HepG2 (cell line): ENCODE measurements around the gene CASKIN2. TPM values are rescaled to one million over a fixed set of nuclear protein-coding genes. Genes with fewer than 3 reads are reported as not detected.

ENCODE experiments used
- AHR ChIP-seq: IDR thresholded peaks from 2 replicates; pipeline ENCODE4 v1.6.1; 2018; ENCODE audit warnings: missing genetic modification reagents, missing compliant biosample characterization
- ATF7-NPFF ChIP-seq: sonication (generic); formaldehyde crosslinking; IDR thresholded peaks from 2 replicates; pipeline ENCODE4 v1.8.1; 2023; ENCODE audit warnings: mild to moderate bottlenecking, low read depth, missing genetic modification reagents, moderate library complexity
- CEBPB ChIP-seq: IDR thresholded peaks from 2 replicates; pipeline ENCODE4 v1.6.1; 2011; ENCODE audit warnings: low read depth, low read length, improper control_type of control experiment, borderline replicate concordance
- GTF3A ChIP-seq: sonication (generic); formaldehyde crosslinking; conservative IDR thresholded peaks from 2 replicates; pipeline ENCODE4 v1.4.0; 2020; ENCODE audit warnings: mild to moderate bottlenecking, missing genetic modification reagents
- HIVEP1 ChIP-seq: sonication (generic); formaldehyde crosslinking; IDR thresholded peaks from 2 replicates; pipeline ENCODE4 v1.4.0; 2020; ENCODE audit warnings: mild to moderate bottlenecking, missing genetic modification reagents
- HNF4G ChIP-seq, 2 experiments: sonication (generic) in 1 of 2; formaldehyde crosslinking in 1 of 2; IDR thresholded peaks; 2 replicates each; pipeline versions ENCODE4 v1.4.0 to v1.6.1; 2011 to 2020; ENCODE audit warnings: borderline replicate concordance in 2 of 2, low read depth in 2 of 2, mild to moderate bottlenecking in 2 of 2, low read length in 1 of 2, missing genetic modification reagents in 1 of 2, moderate library complexity in 1 of 2
- JUNB ChIP-seq: sonication (generic); formaldehyde crosslinking; IDR thresholded peaks from 2 replicates; pipeline ENCODE4 v1.8.0; 2022; ENCODE audit warnings: missing genetic modification reagents, mild to moderate bottlenecking, borderline replicate concordance
- MTERF4 ChIP-seq: sonication (generic); formaldehyde crosslinking; IDR thresholded peaks from 2 replicates; pipeline ENCODE4 v1.8.0; 2023; ENCODE audit warnings: mild to moderate bottlenecking, missing genetic modification reagents
- NBN ChIP-seq: fragments of 450-650 bp; conservative IDR thresholded peaks from 2 replicates; pipeline ENCODE4 v1.6.1; 2017
- PAX8 ChIP-seq: sonication (generic); formaldehyde crosslinking; IDR thresholded peaks from 2 replicates; pipeline ENCODE4 v1.8.0; 2022; ENCODE audit warnings: mild to moderate bottlenecking, missing genetic modification reagents, borderline replicate concordance
- SIN3A ChIP-seq: IDR thresholded peaks from 2 replicates; pipeline ENCODE4 v1.6.1; 2011; ENCODE audit warnings: low read depth, mild to moderate bottlenecking, control low read depth, low read length, borderline replicate concordance
- ZNF17 ChIP-seq: sonication (generic); formaldehyde crosslinking; IDR thresholded peaks from 2 replicates; pipeline ENCODE4 v1.5.0; 2020; ENCODE audit warnings: mild to moderate bottlenecking, missing genetic modification reagents
- ZNF34 ChIP-seq: sonication (generic); formaldehyde crosslinking; IDR thresholded peaks from 2 replicates; pipeline ENCODE4 v1.4.0; 2020; ENCODE audit warnings: mild to moderate bottlenecking, missing genetic modification reagents, borderline replicate concordance
- ZNF800 ChIP-seq: sonication (generic); formaldehyde crosslinking; IDR thresholded peaks from 2 replicates; pipeline ENCODE4 v1.4.0; 2020; ENCODE audit warnings: missing genetic modification reagents
- ZSCAN21 ChIP-seq: sonication (generic); formaldehyde crosslinking; IDR thresholded peaks from 2 replicates; pipeline ENCODE4 v1.8.0; 2022; ENCODE audit warnings: mild to moderate bottlenecking, missing genetic modification reagents, moderate library complexity, borderline replicate concordance
- polyA plus RNA-seq, 8 experiments: library from polyadenylated mRNA; depleted of rRNA in 3 of 8; stranded (reverse) in 7 of 8; unstranded in 1 of 8; fragments of >200 nt; fragmentation: Illumina TruSeq in 4 of 8; extraction: Trizol in 4 of 8; gene quantifications; 2 replicates each; pipeline versions ENCODE4 v1.2.1 to v1.2.3, GENCODE V29; 2011 to 2016; ENCODE audit warnings: low read depth in 4 of 8, missing spikeins in 1 of 8, mixed read lengths in 1 of 8; ENCODE audit not compliant: insufficient read depth in 1 of 8
- total RNA-seq, 5 experiments: library from RNA; depleted of rRNA; stranded (reverse); fragments of >200 nt; fragmentation: Illumina TruSeq; extraction: Trizol; gene quantifications; 2 replicates each; pipeline ENCODE4 v1.2.3, GENCODE V29; 2016; ENCODE audit warnings: low read depth in 1 of 5
- TF ChIP-seq, protein P1 (sequence below): sonication (generic); formaldehyde crosslinking; IDR thresholded peaks from 2 replicates; pipeline ENCODE4; 2020; ENCODE audit warnings: missing genetic modification reagents, mild to moderate bottlenecking, borderline replicate concordance
- TF ChIP-seq, protein P2 (sequence below): sonication (generic); formaldehyde crosslinking; IDR thresholded peaks from 2 replicates; pipeline ENCODE4 v1.4.0; 2020; ENCODE audit warnings: missing genetic modification reagents
- TF ChIP-seq, protein P3 (sequence below): sonication (generic); formaldehyde crosslinking; conservative IDR thresholded peaks from 2 replicates; pipeline ENCODE4 v1.4.0; 2020; ENCODE audit warnings: missing genetic modification reagents

The CASKIN2 gene
- total and polyA plus RNA-seq, 2 of the 13 experiments (the other 11 are each of a cell fraction or from before 2014, with no cell fraction given): 5.2 to 7.8 TPM

- TF ChIP-seq ZSCAN21 (CRISPR knock-in tag): peak; percentile 33; the same call in 1 of the 2 replicates
- TF ChIP-seq ATF7-NPFF: peak; percentile 70
- 0 out of 2 replicates have a peak, but pooled peaks have one; percentile 58 for TF ChIP-seq MTERF4 (CRISPR knock-in tag)
- peak; percentile 58 for TF ChIP-seq HIVEP1 (CRISPR knock-in tag)
- no peak for TF ChIP-seq ZNF34
- no peak for TF ChIP-seq AHR (CRISPR knock-in tag)
- TF ChIP-seq SIN3A: peak; percentile 77; the same call in 1 of the 2 replicates
- TF ChIP-seq JUNB: no peak
- TF ChIP-seq PAX8: no peak
- TF ChIP-seq, protein P1, sequence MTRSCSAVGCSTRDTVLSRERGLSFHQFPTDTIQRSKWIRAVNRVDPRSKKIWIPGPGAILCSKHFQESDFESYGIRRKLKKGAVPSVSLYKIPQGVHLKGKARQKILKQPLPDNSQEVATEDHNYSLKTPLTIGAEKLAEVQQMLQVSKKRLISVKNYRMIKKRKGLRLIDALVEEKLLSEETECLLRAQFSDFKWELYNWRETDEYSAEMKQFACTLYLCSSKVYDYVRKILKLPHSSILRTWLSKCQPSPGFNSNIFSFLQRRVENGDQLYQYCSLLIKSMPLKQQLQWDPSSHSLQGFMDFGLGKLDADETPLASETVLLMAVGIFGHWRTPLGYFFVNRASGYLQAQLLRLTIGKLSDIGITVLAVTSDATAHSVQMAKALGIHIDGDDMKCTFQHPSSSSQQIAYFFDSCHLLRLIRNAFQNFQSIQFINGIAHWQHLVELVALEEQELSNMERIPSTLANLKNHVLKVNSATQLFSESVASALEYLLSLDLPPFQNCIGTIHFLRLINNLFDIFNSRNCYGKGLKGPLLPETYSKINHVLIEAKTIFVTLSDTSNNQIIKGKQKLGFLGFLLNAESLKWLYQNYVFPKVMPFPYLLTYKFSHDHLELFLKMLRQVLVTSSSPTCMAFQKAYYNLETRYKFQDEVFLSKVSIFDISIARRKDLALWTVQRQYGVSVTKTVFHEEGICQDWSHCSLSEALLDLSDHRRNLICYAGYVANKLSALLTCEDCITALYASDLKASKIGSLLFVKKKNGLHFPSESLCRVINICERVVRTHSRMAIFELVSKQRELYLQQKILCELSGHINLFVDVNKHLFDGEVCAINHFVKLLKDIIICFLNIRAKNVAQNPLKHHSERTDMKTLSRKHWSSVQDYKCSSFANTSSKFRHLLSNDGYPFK (CRISPR knock-in tag): no peak
- TF ChIP-seq, protein P2, sequence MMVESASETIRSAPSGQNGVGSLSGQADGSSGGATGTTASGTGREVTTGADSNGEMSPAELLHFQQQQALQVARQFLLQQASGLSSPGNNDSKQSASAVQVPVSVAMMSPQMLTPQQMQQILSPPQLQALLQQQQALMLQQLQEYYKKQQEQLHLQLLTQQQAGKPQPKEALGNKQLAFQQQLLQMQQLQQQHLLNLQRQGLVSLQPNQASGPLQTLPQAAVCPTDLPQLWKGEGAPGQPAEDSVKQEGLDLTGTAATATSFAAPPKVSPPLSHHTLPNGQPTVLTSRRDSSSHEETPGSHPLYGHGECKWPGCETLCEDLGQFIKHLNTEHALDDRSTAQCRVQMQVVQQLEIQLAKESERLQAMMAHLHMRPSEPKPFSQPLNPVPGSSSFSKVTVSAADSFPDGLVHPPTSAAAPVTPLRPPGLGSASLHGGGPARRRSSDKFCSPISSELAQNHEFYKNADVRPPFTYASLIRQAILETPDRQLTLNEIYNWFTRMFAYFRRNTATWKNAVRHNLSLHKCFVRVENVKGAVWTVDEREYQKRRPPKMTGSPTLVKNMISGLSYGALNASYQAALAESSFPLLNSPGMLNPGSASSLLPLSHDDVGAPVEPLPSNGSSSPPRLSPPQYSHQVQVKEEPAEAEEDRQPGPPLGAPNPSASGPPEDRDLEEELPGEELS: 0 out of 2 replicates have a peak, but pooled peaks have one; percentile 17
- peak; percentile 39; the same call in 1 of the 2 replicates for TF ChIP-seq CEBPB
- TF ChIP-seq GTF3A (CRISPR knock-in tag): no peak
- peak; percentile 42; the same call in 1 of the 2 replicates for TF ChIP-seq HNF4G (IDR thresholded peaks at IDR 0.05; ENCODE audit: borderline replicate concordance, low read depth, low read length)
- no peak for TF ChIP-seq HNF4G (CRISPR knock-in tag; IDR thresholded peaks at IDR 0.05; ENCODE audit: borderline replicate concordance, low read depth)
- no peak for TF ChIP-seq ZNF17 (CRISPR knock-in tag)
- TF ChIP-seq NBN: no peak
- peak; percentile 54; the same call in 1 of the 2 replicates for TF ChIP-seq ZNF800 (CRISPR knock-in tag)
- TF ChIP-seq, protein P3, sequence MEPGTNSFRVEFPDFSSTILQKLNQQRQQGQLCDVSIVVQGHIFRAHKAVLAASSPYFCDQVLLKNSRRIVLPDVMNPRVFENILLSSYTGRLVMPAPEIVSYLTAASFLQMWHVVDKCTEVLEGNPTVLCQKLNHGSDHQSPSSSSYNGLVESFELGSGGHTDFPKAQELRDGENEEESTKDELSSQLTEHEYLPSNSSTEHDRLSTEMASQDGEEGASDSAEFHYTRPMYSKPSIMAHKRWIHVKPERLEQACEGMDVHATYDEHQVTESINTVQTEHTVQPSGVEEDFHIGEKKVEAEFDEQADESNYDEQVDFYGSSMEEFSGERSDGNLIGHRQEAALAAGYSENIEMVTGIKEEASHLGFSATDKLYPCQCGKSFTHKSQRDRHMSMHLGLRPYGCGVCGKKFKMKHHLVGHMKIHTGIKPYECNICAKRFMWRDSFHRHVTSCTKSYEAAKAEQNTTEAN (CRISPR knock-in tag): 0 out of 2 replicates have a peak, but pooled peaks have one; percentile 15
These were observed 10.6 kb upstream of the CASKIN2 start (continued) for GRCh38 chr17:75525806-75526554.
